Vagina (tissue), 2 donors: ENCODE results near the gene VAMP7.

Source experiments
- CTCF ChIP-seq, 3 experiments: fragments of 450-650 bp in 2 of 3; fragments of 200-600 bp in 1 of 3; sonication (generic) in 1 of 3; IDR thresholded peaks; one replicate each; pipeline ENCODE4 v1.5.1; 2017 to 2019; ENCODE audit warnings: antibody characterized with exemption in 3 of 3, mild to moderate bottlenecking in 2 of 3, moderate library complexity in 2 of 3
- POLR2AphosphoS5 ChIP-seq, 2 donors: sonication (generic); formaldehyde crosslinking; IDR thresholded peaks; one replicate each; pipeline ENCODE4 v1.9.0; 2017; ENCODE audit warnings: antibody characterized with exemption in 2 of 2, mild to moderate bottlenecking in 2 of 2, low read depth in 1 of 2; ENCODE audit not compliant: insufficient read depth in 1 of 2

GRCh38 chrX:155959018-155959587 lies 78.0 kb downstream of the VAMP7 start:
- TF ChIP-seq CTCF (IDR thresholded peaks at IDR 0.05) (no peak), POLR2AphosphoS5 (IDR thresholded peaks at IDR 0.05; ENCODE audit: insufficient read depth in 1 of 2, low read depth in 1 of 2) (no peak)
